Activated CD8-positive, alpha-beta T cell treated with anti-CD3 and anti-CD28 coated beads, Interleukin-2, amount 10 ng/mL, durations not matched to agents 7 days and 5 days (primary cell): Measurements from ENCODE around the gene TMEM88. TPM values are rescaled to one million over a fixed set of nuclear protein-coding genes. Genes with fewer than 3 reads are reported as not detected.

ENCODE experiments used
- ATAC-seq: fragments of 150-1000 bp; cut with Tn5 transposase; one replicate; pipeline ENCODE4 v1.10.0; 2021; ENCODE audit warnings: moderate library complexity
- CTCF ChIA-PET: fragments of 350-600 bp; sonication (Branson Sonifier 250); formaldehyde crosslinking; loops from one replicate; lab custom pipeline; 2021; ENCODE audit warnings: antibody characterized with exemption; lab: Charles Lee
- POLR2A ChIA-PET: fragments of 350-600 bp; sonication (Branson Sonifier 250); formaldehyde crosslinking; loops from one replicate; lab custom pipeline; 2021; ENCODE audit warnings: antibody characterized with exemption; lab: Charles Lee
- DNase-seq: peaks from one replicate; pipeline ENCODE4 v3.0.0-alpha.2; 2020
- H3K27ac Mint-ChIP-seq: one replicate; pipeline ENCODE4 v1.8.0; 2021; ENCODE audit warnings: mild to moderate bottlenecking, mixed read lengths
- H3K27me3 Mint-ChIP-seq: one replicate; pipeline ENCODE4 v1.8.0; 2021; ENCODE audit warnings: low read depth, mixed read lengths
- H3K36me3 Mint-ChIP-seq: one replicate; pipeline ENCODE4 v1.8.0; 2021; ENCODE audit warnings: low read depth, mixed read lengths
- H3K4me1 Mint-ChIP-seq: one replicate; pipeline ENCODE4 v1.8.0; 2021; ENCODE audit warnings: low read depth, mixed read lengths
- H3K4me3 Mint-ChIP-seq: one replicate; pipeline ENCODE4 v1.8.0; 2021; ENCODE audit warnings: mild to moderate bottlenecking, mixed read lengths
- H3K9me3 Mint-ChIP-seq: one replicate; pipeline ENCODE4 v1.8.0; 2022; ENCODE audit warnings: mixed read lengths; ENCODE audit not compliant: insufficient read depth
- total RNA-seq, 2 experiments: library from RNA; stranded (reverse); gene quantifications; one replicate each; pipeline ENCODE4 v1.2.3, GENCODE V29; 2021

Gene TMEM88
- total RNA-seq, 2 experiments from 2014 or later: 0.87 to 1.2 TPM

- ATAC-seq: no peak
- no peaks in the 10 kb centered on the region for H3K27me3 Mint-ChIP-seq
- ChIA-PET POLR2A (no interaction called here), CTCF (interaction anchor here (1.2 to 1.9 kb wide), 2 partner anchors 12 to 150 kb away, joined by 3 to 4 read pairs; no protein-coding TSS in a partner anchor)
- DNase-seq: no peak
- H3K27ac Mint-ChIP-seq: no peak overlapping the region
- no peaks in the 10 kb centered on the region for H3K9me3 Mint-ChIP-seq
- H3K4me1 Mint-ChIP-seq: peaks cover 64% of the 10 kb centered on the region
- no peaks in the 10 kb centered on the region for H3K36me3 Mint-ChIP-seq
- H3K4me3 Mint-ChIP-seq: no peak overlapping the region
Measured at GRCh38 chr17:7839876-7840261, 15.0 kb upstream of the TMEM88 start.

- H3K27ac Mint-ChIP-seq: peak overlapping the region; percentile 41
- H3K36me3 Mint-ChIP-seq: no peaks in the 10 kb centered on the region
- no peaks in the 10 kb centered on the region for H3K27me3 Mint-ChIP-seq
- CTCF ChIA-PET: interaction anchor here (0.9 to 1.9 kb wide), 4 partner anchors 9 to 150 kb away, joined by 3 to 6 read pairs (median 4); partner anchors contain the start of gene NAA38
- peaks cover 63% of the 10 kb centered on the region for H3K4me1 Mint-ChIP-seq
- POLR2A ChIA-PET: no interaction called here
- peak overlapping the region; percentile 97 for H3K4me3 Mint-ChIP-seq
- DNase-seq (no peak), ATAC-seq (no peak)
- no peaks in the 10 kb centered on the region for H3K9me3 Mint-ChIP-seq
Measured at GRCh38 chr17:7840441-7840840, 14.4 kb upstream of the TMEM88 start.

GRCh38 chr17:7840875-7841274 is 14.0 kb upstream of the TMEM88 start:
- DNase-seq: no peak
- ChIA-PET POLR2A (interaction anchor here (0.7 kb wide), 2 partner anchors 92 to 332 kb away, joined by 3 to 5 read pairs; no protein-coding TSS in a partner anchor), CTCF (interaction anchor here (0.9 to 1.9 kb wide), 4 partner anchors 9 to 149 kb away, joined by 3 to 6 read pairs (median 4); partner anchors contain the start of gene NAA38)
- no peak for ATAC-seq
- Mint-ChIP-seq H3K27ac (peak overlapping the region; percentile 77), H3K27me3 (no peaks in the 10 kb centered on the region), H3K4me1 (peaks cover 65% of the 10 kb centered on the region), H3K4me3 (peak overlapping the region; percentile 97), H3K36me3 (no peaks in the 10 kb centered on the region), H3K9me3 (no peaks in the 10 kb centered on the region)

- no peaks in the 10 kb centered on the region for H3K27me3 Mint-ChIP-seq
- ATAC-seq (peak; percentile 12), DNase-seq (peak; percentile 78)
- H3K9me3 Mint-ChIP-seq: no peaks in the 10 kb centered on the region
- H3K36me3 Mint-ChIP-seq: no peaks in the 10 kb centered on the region
- peaks cover 59% of the 10 kb centered on the region for H3K4me1 Mint-ChIP-seq
- H3K4me3 Mint-ChIP-seq: peak overlapping the region; percentile 97
- ChIA-PET CTCF (interaction anchor here (1.0 to 5.3 kb wide), 4 partner anchors 7 to 16 kb away, joined by 4 to 50 read pairs (median 5); partner anchors contain the start of genes KDM6B and NAA38), POLR2A (interaction anchor here (0.5 to 1.6 kb wide), 6 partner anchors 15 to 332 kb away, joined by 3 to 5 read pairs (median 3); partner anchors contain the start of gene NAA38)
- peak overlapping the region; percentile 77 for H3K27ac Mint-ChIP-seq
Measured at GRCh38 chr17:7841396-7841914, 13.4 kb upstream of the TMEM88 start.

GRCh38 chr17:7841915-7842379 is 12.9 kb upstream of the TMEM88 start:
- no peaks in the 10 kb centered on the region for H3K27me3 Mint-ChIP-seq
- peak; percentile 12 for ATAC-seq
- H3K4me3 Mint-ChIP-seq: peak overlapping the region; percentile 97
- H3K4me1 Mint-ChIP-seq: peaks cover 58% of the 10 kb centered on the region
- peak overlapping the region; percentile 99 for H3K27ac Mint-ChIP-seq
- ChIA-PET CTCF (interaction anchor here (1.0 to 5.3 kb wide), 3 partner anchors 8 to 15 kb away, joined by 4 to 50 read pairs (median 6); partner anchors contain the start of genes KDM6B and NAA38), POLR2A (interaction anchor here (0.5 to 1.8 kb wide), 5 partner anchors 7 to 315 kb away, joined by 3 to 4 read pairs (median 3); partner anchors contain the start of gene NAA38)
- no peaks in the 10 kb centered on the region for H3K9me3 Mint-ChIP-seq
- peak; percentile 86 for DNase-seq
- no peaks in the 10 kb centered on the region for H3K36me3 Mint-ChIP-seq

GRCh38 chr17:7842380-7843256 is 12.2 kb upstream of the TMEM88 start:
- ATAC-seq (peak; percentile 43), DNase-seq (peak; percentile 83)
- no peaks in the 10 kb centered on the region for H3K27me3 Mint-ChIP-seq
- ChIA-PET POLR2A (interaction anchor here (0.9 to 1.8 kb wide), 6 partner anchors 7 to 331 kb away, joined by 3 to 7 read pairs (median 4); partner anchors contain the start of gene NAA38), CTCF (interaction anchor here (1.0 to 5.3 kb wide), 2 partner anchors 8 to 9 kb away, joined by 4 to 50 read pairs; partner anchors contain the start of gene KDM6B)
- peak overlapping the region; percentile 97 for H3K4me3 Mint-ChIP-seq
- H3K36me3 Mint-ChIP-seq: no peaks in the 10 kb centered on the region
- H3K4me1 Mint-ChIP-seq: peaks cover 51% of the 10 kb centered on the region
- peak overlapping the region; percentile 99 for H3K27ac Mint-ChIP-seq
- no peaks in the 10 kb centered on the region for H3K9me3 Mint-ChIP-seq

GRCh38 chr17:7843257-7843535 is 11.7 kb upstream of the TMEM88 start:
- peak; percentile 1 for ATAC-seq
- ChIA-PET CTCF (interaction anchor here (5.3 kb wide), 1 partner anchor 9 kb away, joined by 50 read pairs; the partner anchor contains the start of gene KDM6B), POLR2A (interaction anchor here (0.9 to 1.8 kb wide), 4 partner anchors 8 to 330 kb away, joined by 3 to 7 read pairs (median 4); no protein-coding TSS in a partner anchor)
- peak; percentile 58 for DNase-seq
- Mint-ChIP-seq H3K27me3 (no peaks in the 10 kb centered on the region), H3K9me3 (no peaks in the 10 kb centered on the region), H3K36me3 (no peaks in the 10 kb centered on the region), H3K4me3 (peak overlapping the region; percentile 97), H3K4me1 (peaks cover 49% of the 10 kb centered on the region), H3K27ac (peak overlapping the region; percentile 99)

- ChIA-PET POLR2A (interaction anchor here (0.9 to 1.8 kb wide), 3 partner anchors 9 to 330 kb away, joined by 3 to 7 read pairs (median 4); no protein-coding TSS in a partner anchor), CTCF (interaction anchor here (5.3 kb wide), 1 partner anchor 9 kb away, joined by 50 read pairs; the partner anchor contains the start of gene KDM6B)
- DNase-seq: peak; percentile 87
- Mint-ChIP-seq H3K9me3 (no peaks in the 10 kb centered on the region), H3K36me3 (no peaks in the 10 kb centered on the region), H3K27me3 (no peaks in the 10 kb centered on the region), H3K4me1 (peaks cover 46% of the 10 kb centered on the region), H3K27ac (peak overlapping the region; percentile 99), H3K4me3 (peak overlapping the region; percentile 97)
- peak; percentile 25 for ATAC-seq
Measured at GRCh38 chr17:7843536-7844291, 11.2 kb upstream of the TMEM88 start.

GRCh38 chr17:7844292-7845154 is 10.3 kb upstream of the TMEM88 start:
- Mint-ChIP-seq H3K4me3 (peak overlapping the region; percentile 97), H3K9me3 (no peaks in the 10 kb centered on the region), H3K36me3 (peaks cover 1% of the 10 kb centered on the region), H3K4me1 (peaks cover 38% of the 10 kb centered on the region), H3K27me3 (no peaks in the 10 kb centered on the region), H3K27ac (peak overlapping the region; percentile 99)
- ATAC-seq (peak; percentile 64), DNase-seq (peak; percentile 91)
- CTCF ChIA-PET: interaction anchor here (0.5 to 5.3 kb wide), 11 partner anchors 10 to 212 kb away, joined by 3 to 50 read pairs (median 7); partner anchors contain the start of genes CNTROB, CYB5D1, KDM6B and NAA38
- POLR2A ChIA-PET: interaction anchor here (0.6 to 2.4 kb wide), 9 partner anchors 9 to 329 kb away, joined by 3 to 11 read pairs (median 3); partner anchors contain the start of genes NAA38 and RNF227
